Measurements from ENCODE around the gene ZNF319.

Gene ZNF319

DNA sequence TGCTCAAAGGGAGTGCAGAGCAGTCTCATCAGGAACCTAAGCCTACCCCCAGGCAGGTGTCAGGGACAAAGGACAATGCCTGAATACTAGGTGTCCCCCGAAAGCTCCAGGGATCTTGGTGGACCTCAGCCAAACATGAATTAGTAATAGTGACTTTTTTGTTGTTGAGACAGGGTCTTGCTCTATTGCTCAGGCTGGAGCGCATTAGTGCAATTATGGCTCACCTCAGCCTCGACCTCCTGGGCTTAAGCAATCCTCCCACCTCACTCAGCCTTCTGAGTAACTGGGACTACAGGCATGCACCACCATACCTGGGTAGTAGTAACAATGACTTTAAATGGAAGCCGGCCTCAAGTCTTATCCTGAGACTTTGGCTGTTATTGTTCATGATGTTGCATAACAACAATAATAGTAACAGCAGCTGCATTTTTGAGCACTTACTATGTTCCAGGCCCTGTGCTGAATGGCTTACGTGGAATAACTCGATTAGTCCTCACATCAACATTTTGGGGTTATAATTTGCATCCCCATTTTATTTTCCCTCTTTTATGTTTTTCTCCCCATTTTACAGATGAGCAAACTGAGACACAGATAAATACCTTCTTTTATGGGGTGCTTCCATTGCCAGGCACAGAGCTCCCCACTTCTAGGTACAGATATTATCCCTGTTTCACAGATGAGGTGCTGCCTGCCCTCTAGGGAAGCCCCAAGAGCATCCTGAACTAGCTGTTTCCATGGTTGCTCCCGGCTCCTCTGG, 49.1 kb downstream of the ZNF319 start:
- DNase-seq, result no peak

GRCh38 chr16:57950382-57950781, 50.1 kb downstream of the ZNF319 start:
- DNase-seq, result no peak

- DNase-seq, result no peak
Measured at GRCh38 chr16:57949595-57950238, 50.8 kb downstream of the ZNF319 start.

GRCh38 chr16:57949013-57949412, 51.5 kb downstream of the ZNF319 start:
- no peak for DNase-seq

GRCh38 chr16:57948027-57948426, 52.4 kb downstream of the ZNF319 start:
- no peak for DNase-seq

DNA sequence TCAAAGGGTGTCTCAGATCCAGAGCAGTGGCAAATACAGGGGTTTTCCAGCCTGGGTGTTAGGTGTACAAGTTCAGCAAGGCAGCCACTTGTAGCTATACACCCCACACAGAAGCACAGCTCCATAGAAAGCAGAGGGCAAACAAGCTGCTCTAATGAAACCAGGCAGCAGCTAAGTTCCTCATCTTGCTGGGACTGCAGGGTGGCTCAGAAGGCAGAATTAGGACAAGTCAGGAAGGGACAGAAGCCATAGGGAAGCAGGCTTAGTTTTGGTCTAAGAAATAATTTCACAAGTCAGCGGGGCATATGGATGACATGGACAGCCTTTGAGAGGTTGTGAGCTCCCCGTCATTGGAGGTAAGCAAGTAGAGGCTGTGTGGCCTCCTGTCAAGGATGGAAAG, 53.2 kb downstream of the ZNF319 start:
- no peak for DNase-seq

DNA sequence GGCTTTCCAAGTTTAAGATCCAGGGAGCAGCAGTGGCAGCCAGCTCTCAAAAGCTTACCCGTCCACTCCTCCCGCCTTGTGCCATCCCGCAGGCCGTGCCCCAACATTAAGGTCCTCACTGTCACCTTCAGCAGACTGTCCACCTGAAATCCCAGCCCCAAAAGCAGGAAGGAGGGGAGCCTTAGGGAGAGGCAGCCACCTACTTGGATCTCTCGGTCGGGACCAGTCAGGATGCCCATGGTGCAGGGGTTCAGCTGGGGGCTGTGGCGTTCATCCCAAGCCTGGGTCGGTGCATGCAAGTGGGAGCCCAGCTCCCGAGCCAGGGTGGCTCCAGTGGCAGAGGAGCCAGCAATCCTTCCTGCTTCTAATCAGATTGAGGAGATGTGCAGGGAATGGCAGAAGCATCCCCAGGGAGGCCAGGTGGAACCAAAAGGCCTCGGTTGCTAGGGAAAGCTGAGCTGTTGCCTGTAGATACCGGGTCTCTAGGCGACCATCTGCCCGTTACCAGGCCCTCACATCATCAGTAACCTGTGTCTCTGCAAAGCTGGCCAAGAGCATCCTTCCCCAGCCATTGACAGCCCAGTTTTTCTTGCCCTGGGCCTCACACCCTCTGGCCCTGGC, 54.2 kb downstream of the ZNF319 start:
- peak; percentile 62 for DNase-seq

DNA sequence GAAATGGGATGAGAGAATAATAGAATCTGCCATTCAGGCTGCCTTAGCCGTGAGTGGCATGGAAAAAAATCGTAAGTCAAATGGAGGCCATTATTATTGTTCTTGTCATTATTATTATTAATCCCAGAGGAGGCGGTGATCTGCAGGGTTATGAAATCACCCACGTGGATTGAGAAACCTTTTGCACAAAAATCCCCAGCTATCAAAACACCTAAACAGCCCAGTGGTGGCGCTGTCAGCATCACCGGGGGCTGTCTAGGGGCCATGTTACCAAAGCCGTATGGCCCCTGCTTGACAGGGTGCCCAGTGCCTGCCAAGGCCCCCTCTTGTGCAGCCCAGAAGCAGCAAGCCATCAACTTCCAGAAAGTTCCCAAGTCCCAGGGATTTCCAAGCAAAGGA, 54.7 kb downstream of the ZNF319 start:
- no peak for DNase-seq

- DNase-seq, result no peak
Measured at GRCh38 chr16:57944970-57945739, 55.3 kb downstream of the ZNF319 start.

Data from eye (tissue), 1 donor.